Daoy (cell line): ENCODE data around the gene DNAH5. TPM values are rescaled to one million over a fixed set of nuclear protein-coding genes. Genes with fewer than 3 reads are reported as not detected.

Source experiments
- DNase-seq: peaks from one replicate; pipeline ENCODE4 v3.0.0-alpha.2; 2015; ENCODE audit warnings: low read depth
- total RNA-seq: library from RNA; depleted of rRNA; stranded (reverse); fragments of >200 nt; shearing (Covaris generic); gene quantifications from 2 replicates; pipeline ENCODE4 v1.2.3, GENCODE V29; 2014

DNAH5 gene
- total RNA-seq, 1 experiment from 2014 or later: 6.1 TPM

DNA sequence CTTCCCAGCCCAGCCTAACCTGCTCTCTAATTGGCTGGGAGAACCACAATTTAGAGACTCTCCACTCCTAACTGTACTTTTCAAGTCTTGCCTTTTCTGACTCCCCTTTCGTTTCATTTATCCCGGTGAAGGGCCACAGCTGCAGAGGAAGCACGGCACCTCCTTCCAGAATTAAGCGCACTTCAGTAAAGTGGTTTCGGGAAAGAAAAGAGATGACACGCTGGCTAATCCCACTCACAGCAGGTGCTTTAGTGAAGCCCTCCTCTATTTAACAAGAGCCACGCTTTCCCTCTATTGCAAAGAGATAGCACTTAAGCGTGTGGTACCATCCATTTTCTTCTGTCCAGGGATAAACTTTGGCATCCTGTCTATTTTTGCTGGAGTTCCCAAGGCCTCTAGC, 4.8 kb downstream of the DNAH5 start:
- no peak for DNase-seq

DNA sequence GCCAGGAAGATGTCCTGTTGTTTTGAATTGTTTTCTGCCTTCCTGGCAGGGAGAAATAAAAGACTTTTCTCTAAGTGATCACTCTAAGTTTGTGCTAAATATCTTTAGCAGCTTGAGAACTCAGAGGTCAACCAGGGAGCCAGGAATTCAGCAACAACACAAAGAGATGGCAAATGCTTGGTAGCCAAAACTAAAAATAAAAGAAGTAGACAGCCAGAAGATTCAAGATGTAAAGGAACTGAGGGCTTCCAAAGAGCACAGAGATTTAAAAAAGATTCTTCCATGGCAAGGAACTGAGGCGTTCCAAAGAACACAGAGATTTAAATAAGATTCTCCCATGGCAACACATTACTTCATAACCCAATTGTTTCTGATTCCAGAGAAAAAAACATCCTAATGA, 9.6 kb downstream of the DNAH5 start:
- DNase-seq: no peak

DNA sequence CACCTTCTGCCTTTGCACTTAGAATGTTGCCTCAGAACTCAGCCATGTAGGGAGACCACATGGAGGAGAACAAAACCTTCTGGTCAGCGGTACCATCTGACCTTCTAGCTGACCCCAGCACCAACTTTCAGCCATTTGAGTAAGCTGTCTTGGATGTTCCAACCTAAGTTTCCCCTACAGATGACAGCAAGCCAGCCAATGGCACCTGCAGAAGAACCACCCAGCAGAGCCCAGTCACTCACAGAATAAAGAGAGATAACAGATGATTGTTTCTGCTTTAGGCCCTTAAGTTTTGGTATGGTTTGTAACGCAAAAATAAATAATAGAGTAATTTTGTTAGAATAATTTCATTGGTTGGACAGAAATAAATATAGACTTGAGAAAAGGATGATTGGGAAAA, 10.4 kb downstream of the DNAH5 start:
- no peak for DNase-seq

DNA sequence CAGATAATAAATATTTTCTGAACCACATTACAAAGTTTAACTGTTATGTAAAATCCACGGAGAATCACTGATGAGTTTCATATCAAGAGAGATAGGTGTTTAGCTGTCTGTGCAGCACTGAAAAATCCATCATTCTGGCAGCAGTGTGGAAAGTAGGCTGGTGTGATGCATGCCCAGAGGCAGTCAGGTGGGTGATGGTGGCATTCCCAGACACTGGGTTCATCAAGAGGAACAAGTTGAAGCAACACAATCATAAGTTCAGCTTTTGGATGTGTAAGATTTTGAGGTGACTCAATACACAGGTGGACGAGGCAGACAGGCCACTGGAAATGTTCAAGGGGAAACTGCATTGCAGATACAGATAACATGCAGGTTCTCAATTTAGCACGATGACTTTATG, 11.9 kb downstream of the DNAH5 start:
- DNase-seq: no peak

DNA sequence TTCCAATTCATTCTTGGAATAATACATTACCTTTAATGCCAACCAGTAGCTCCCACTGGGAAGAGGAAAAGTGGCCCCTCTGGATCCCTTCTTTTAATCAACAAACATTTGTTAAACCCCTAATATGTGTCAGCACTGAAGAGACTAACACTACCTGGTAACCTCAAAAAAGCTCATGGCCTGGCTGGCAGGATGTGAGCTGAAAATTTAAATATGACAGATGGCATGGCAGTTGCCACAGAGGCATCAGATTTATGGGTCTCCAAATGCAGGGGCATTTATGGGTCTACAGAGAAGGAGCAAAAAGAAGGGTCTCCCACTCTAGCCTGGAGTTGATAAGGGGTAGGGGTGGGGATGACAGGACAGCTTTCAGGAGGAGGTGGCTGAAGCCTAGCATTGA, 12.5 kb downstream of the DNAH5 start:
- no peak for DNase-seq

DNA sequence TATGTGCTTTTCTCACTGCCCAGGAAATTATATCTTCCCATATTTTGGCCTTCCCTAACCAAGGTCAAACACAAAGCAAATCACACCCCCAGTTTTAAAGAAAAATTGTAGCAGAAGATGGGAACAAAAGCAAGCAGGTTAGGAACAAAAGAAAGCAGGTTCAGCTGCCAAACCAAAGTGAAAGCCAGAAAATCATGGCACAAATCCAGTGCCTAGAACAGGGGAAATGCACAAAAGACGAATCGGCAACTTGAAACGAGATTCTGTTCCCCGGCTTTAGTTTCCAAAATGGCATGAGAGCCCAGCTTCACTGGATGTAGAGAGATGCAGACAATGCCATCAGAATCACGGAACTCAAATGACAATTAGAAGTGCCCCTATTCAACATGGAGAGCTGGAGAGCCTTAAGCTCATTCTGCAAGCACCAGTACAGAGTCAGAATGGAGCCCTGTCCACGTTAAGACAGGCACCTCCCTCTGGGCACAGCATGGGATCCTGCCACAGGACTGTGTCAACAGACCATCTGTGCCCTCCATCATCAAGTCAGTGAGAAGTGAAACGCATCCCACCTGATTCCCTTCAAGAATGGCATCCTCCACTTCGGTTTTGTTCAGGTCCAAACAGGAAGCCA, 13.8 kb downstream of the DNAH5 start:
- DNase-seq: peak; percentile 5

DNA sequence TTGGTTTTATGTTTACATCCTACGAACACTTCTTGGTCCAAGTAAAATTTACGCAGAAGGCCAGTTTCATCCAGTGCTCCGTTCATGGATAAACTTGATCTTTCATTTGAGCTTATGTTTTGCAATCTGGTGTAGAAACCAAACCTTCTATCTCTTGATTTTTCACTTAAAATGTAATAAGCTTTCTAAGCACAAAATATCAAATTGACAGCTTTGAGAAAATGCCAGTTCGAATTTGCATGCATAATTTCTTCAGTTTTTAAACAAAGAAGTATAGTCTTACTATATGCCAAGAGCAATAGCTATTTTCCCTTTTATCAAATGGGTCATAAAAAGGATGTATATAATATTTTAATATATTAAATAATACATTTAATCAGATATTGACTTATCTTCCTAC, 17.8 kb downstream of the DNAH5 start:
- no peak for DNase-seq

DNA sequence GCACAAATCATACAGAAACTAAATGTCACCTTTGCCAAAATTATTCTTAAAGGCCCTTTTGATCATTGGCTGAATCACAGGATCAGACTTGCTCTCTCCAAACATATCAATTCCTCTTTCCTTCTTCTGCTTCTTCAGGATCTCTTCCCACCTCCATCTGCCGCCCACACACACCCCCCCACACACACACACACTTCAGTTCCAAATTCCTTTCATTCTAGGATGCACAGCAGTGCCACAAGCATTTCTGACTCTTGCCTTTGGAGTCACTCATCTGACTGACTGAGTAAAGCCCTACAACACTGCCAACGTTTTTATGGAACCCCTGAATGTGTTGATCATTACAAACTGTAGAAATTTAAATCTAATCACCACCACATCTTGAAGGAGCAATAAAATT, 22.9 kb downstream of the DNAH5 start:
- no peak for DNase-seq

DNA sequence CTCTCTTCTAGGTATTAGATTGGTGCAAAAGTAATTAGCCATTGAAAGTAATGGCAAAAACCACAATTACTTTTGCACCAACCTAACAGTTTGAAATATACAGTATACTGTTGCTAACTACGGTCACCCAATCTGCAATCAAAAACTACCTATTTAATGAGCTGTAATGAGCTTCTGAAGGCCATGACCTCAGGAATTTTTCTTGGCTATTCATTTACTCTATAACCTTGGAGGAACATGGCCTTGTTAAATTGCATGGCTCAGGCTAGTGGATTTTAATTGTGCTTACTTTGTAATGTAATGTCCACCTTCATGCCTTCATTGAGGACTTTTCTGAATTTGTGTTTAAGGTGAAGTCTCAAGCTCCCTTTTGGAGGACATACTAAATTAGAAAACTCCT, 24.7 kb downstream of the DNAH5 start:
- DNase-seq: no peak

DNA sequence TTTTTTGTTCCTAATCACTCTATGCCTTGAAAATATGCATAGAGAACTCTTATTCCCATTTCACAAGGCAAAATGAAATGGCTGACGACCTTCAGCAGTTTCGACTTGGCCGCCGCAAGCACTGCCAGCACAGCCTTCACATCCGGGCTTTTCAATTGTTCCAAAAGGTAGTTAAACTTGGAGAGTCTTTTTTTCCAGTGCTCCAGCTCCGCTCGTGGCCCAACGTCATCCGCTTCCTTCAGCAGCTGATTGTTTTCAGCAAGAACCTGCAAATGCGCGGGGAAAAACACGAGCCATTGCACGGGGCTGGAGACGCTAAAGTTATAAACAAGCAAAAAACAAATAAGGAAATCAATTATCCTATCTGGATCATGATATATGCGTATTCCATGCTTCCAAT, 25.4 kb downstream of the DNAH5 start:
- DNase-seq: no peak

DNA sequence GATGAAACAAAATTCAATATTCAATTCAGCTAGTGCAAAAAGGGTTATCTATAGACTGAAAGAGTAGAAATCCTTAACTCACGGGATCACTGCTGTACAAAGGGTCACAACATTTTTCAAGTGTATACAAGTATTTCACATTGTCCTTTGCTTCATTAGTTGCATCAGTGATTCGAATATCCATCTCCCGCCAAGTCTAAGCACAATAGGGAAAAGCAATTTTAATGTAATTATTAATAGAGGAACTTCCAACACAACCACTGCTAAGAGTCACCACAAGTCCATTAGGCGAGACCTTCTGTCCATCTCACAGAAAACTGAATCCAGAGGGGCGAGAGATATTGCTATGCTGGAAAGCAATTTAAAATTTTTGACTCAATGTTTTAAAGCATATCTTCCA, 27.4 kb downstream of the DNAH5 start:
- DNase-seq: no peak

DNA sequence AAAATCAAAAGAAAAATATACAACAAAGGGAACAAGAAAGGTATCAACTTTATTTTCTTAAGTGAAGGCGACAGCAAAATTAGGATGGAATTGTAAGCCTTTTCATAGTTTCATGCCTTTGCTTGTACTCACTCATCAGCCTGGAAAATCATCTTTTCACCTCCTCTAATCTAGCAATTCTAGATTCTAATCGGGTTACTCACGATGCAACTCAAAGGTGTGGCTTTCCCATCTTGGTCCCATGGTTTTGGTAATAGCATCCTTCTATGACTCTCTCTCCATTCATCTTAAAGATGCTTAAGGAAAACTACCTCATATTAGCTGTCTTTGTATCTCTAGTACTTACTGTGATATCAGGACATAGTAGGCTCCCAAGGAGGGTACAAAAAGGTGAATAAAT, 30.5 kb downstream of the DNAH5 start:
- no peak for DNase-seq

DNA sequence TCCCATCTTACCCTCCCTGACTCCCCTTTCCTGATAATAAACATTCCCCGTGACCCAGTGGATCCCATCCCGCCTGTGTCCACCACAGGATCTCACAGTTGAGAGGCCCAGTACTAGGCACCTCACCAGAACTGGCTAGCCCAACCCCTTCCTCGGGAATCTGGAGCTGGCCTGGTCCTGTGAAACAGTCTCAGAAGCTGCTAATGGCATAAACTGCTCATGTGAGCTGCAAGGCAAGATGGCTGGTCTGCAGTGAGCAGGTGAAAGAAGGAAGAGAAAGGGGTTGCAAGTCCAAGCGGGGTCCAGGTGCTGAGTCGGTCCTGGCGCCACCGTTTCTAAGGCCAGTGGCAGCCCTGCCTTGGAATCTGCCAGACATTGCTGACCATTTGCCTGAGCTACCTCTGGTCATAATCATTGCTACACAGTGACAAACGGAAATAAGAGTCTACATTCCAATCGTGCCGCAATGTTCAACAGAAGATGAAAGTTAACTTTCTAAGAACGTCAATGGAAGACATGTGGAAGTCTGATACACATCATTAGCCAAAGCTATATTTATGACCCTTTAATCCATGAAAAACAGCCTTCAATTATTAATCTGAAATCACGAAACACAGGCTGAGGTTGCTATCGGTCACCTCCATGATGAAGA, 33.7 kb downstream of the DNAH5 start:
- no peak for DNase-seq

DNA sequence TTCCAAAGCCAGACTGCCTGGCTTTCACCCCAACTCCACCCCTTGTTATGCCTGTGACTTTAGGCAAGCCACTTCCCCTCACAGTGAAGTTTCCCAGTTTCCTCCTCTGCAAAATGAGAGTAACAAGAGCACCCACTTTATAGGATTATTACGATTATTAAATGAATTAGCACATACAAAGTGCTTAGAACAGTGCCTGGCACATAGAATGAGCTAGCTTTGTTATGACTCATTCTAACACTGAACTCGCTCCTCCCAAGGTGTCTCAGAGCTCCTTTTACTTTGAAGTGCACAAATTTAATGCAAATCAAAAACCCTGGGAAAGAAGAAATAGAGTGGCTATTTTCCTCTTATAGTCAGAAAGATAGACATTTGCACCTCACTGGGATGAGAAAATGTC, 34.3 kb downstream of the DNAH5 start:
- DNase-seq: no peak

DNA sequence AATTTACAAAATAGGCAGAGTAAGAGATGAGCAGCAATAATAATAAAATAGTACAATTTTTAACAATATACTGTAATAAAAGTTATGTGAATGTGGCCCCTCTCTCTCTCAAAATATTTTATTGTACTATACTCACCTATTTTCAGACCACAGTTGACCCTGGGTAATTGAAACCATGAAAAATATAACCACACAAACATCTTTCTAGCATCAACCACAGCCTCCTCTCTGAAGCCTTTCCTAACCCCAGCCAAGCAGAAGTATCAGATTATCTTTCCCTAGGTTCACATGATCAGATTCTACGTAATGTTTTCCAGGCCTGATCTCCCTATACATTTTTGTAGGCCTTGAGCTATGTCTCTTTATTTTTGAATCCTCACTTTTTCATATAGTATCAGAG, 35.2 kb downstream of the DNAH5 start:
- DNase-seq: no peak

DNA sequence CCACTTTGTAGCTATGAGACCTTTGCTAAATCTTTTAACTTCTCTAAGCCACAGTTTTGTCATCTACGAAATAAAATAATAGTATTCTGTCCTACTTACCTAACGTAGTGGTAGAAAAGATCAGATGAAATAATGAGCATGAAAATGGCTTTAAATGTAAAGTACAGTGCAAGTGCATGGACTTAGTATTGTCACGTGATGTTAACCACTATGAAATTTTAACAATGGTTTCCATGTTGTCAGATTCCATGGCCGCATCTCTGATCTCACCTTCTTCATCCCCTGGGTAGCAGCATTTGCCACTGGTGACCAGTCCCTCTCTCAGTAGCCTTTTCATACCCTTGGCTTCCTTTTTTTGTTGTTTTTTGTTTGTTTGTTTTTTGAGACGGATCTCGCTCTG, 45.9 kb downstream of the DNAH5 start:
- DNase-seq: no peak

DNA sequence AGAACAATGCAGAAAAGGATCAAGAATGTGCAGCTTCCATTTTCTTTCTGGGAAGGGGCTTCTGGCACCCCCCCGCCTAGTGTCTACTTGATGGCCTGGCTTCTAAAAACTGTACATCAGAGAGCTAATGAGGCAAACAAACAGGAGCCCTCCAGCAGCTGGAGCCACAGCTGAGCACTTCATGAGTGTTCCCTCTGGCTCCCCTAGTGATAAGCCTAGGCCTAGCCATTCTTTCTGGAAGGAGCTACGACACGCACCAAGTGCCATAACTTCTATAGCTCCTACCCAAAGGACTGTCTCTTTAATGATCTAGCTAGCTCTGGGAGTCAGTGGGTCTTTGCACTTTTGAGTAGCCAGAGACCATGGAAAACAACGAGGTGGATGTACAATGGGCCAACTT, 66.1 kb downstream of the DNAH5 start:
- DNase-seq: no peak

DNA sequence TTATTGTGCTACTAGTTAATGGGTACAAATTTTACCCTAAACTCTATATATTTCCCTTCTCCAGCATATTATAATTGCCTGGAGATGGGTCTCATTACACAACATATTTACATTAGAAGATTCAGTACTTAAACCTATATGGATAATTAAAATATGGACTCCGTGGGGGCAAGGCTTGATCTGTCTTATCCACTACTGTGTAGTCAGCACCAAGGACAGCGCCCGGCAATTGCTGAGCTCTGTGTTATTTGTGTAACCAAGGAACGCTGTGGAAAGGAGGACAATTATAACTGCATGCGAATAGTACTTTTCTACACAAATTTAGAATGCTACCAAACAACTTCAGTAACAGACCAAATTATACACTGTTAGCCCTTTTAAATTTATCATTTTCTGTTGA, 77.7 kb downstream of the DNAH5 start:
- DNase-seq: peak; percentile 48

DNA sequence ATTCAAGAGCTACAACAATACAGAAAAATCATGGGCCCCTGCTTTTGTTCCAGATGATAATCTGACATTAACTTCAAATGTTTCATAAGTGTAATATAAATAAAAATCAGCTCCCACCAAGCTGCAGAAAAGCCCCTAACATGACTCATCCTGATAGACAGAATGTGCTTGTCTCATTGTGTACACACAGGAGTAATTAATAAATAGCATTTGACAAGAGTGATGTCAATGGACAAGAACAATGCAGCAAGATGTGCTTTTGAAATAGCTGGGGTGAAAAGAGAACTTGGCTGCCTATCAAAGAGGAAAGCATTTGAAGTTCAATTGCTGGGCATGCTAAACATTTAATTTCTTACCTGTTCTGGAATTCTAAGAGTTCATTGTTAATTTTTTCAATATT, 79.2 kb downstream of the DNAH5 start:
- no peak for DNase-seq

DNA sequence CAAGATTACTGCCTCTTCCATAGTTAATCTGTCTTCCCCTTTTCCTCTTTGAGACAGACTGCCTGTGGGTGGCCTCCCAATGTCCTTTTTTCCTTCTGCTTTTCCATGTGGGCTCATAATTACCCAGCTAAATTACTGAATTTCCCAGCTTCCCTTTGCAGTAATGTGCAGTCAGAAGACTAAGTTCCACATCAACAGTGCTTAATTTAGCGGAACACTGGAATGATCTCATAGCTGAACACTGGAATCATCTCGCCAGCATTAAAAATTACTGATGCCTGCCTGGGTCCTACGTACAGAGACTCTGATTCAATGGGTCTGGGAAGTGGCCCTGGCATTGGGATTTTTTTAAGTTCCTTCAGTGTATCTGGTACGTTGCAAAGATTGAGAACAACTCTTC, 84.3 kb downstream of the DNAH5 start:
- no peak for DNase-seq

DNA sequence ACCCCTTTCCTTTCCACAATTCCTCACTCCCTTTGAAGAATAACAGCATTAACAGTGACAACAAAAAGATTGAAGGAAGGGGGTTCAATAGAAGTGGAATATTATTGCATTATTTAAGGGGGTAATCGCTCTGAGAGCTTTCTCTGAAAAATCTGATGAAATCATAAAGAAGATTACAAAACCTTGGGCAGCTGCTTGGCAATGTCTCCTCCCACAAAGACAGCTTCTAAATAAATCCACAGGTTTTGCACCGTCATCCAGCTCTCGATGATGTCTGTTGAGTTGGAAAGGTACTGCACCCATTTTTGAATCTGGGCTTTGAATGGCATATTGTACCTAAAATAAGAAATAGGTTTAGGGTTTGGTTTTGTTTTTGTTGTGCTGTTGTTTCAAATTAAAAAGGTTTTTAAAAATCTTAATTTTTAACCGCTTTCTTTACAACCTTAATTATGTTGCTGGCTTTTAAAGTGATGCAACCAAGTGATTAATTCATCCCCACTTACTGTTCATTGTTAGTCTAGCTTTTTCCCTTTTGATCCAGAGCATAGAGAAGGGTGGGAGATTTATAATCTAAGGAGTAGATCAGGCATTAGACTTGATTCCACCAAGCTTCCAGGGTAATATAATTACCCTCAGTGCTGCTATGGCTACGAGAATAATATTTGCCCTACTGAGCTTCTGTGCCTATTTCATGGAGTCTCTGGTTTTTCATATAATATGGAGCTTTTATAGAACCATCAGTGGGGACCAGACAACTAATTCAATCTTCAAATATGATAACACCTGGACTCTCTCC, 85.0 kb downstream of the DNAH5 start:
- no peak for DNase-seq

DNA sequence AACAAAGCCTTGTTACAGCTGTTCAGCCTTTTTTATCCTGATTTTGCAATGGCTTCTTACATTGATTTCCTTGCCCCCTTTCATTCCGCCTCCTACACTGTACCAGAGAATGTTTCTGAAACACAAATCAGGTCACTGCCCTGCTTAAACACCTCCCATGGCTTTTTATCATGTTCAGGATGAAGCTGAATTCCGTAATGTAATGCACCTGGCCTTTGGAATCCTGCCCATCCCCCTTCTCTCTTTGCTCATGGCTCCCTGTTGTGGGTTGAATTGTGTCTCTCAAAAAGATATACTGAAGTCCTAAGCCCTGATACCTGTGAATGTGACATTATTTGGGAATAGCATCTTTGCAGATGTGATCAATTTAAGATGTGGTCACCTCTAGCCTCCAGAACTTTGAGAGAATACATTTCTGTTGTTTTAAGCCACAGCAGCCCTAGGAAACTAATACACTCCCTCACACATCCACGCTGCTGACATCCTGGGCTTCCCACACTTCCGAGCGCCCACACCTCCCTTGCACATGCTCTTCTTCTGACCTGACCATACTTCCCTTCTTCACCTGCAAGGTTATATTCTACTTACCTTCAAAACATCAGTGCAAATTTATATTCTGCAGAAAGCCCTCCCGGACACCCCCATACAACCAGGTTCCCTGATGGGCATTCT, 101.2 kb downstream of the DNAH5 start:
- DNase-seq: no peak

DNA sequence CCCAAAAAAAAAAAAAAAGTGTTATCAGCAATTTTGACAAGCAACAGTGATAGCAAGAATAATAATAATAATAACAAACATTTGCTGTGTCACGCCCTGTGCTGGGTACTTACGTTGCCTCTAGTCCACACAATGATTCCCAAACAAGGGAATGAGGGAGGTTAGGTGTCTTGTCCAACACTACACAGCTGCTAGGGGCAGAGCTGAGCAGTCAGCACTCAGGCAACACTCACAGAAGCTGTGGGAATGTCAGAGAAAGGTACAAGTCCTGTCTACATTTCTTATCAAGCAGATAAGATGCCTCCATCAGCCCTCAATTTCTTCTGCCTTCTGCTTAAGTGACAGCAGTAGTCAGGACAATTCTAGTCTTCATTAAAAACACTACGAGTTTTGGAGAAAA, 111.0 kb downstream of the DNAH5 start:
- DNase-seq: no peak
